H1 (cell line): ENCODE data around the gene CRYBB1. TPM values are rescaled to one million over a fixed set of nuclear protein-coding genes. Genes with fewer than 3 reads are reported as not detected.

ENCODE experiments used
- CTCF ChIA-PET: fragments of 300-600 bp; sonication (Branson Sonifier 250); formaldehyde crosslinking; loops from one replicate; lab custom pipeline; 2021; ENCODE audit not compliant: partially characterized antibody; lab: Charles Lee
- POLR2A ChIA-PET: fragments of 300-600 bp; sonication (Branson Sonifier 250); formaldehyde crosslinking; loops from one replicate; lab custom pipeline; 2021; ENCODE audit warnings: inconsistent platforms; ENCODE audit not compliant: partially characterized antibody; lab: Charles Lee
- DNase-seq, 2 experiments: peaks; one replicate each; pipeline versions ENCODE4 v3.0.0 to v3.0.0-alpha.2; 2010 to 2022; ENCODE audit warnings: low spot score in 2 of 2, low read depth in 1 of 2, mixed read lengths in 1 of 2
- FAIRE-seq: peaks from 2 replicates; lab custom pipeline; 2011; peaks lifted over from hg19 to GRCh38; lab: Jason Lieb, UNC
- H2AFZ ChIP-seq: 2 replicates; pipeline ENCODE4 v1.8.1; 2012; ENCODE audit warnings: low read length, inconsistent platforms
- H2AK5ac ChIP-seq: 2 replicates; pipeline ENCODE4 v1.6.1; 2013; ENCODE audit warnings: low read depth, low read length
- H2BK120ac ChIP-seq: replicated peaks from 2 replicates; pipeline ENCODE3; 2013; ENCODE audit warnings: low read depth, low read length, inconsistent platforms
- H2BK12ac ChIP-seq: 2 replicates; pipeline ENCODE4 v1.6.1; 2013; ENCODE audit warnings: low read depth, low read length
- H2BK15ac ChIP-seq: 2 replicates; pipeline ENCODE4 v1.6.1; 2013; ENCODE audit warnings: low read length
- H2BK20ac ChIP-seq: 2 replicates; pipeline ENCODE4 v1.6.1; 2013; ENCODE audit warnings: low read length
- H2BK5ac ChIP-seq: 2 replicates; pipeline ENCODE4 v1.6.1; 2013; ENCODE audit warnings: low read depth, low read length
- H3K14ac ChIP-seq: 2 replicates; pipeline ENCODE4 v1.6.1; 2013; ENCODE audit warnings: inconsistent platforms; ENCODE audit not compliant: insufficient read length
- H3K18ac ChIP-seq: 2 replicates; pipeline ENCODE4 v1.6.1; 2013; ENCODE audit warnings: low read length; ENCODE audit errors: extremely low read depth
- H3K23ac ChIP-seq: 2 replicates; pipeline ENCODE4 v1.6.1; 2013; ENCODE audit warnings: inconsistent platforms; ENCODE audit not compliant: insufficient read length
- H3K23me2 ChIP-seq: 2 replicates; pipeline ENCODE4 v1.6.1; 2013; ENCODE audit warnings: low read depth, low read length
- H3K27ac ChIP-seq: 2 replicates; pipeline ENCODE4 v1.6.1; 2011; ENCODE audit warnings: low read depth, low read length, inconsistent platforms
- H3K27me3 ChIP-seq, 4 experiments: replicated peaks in 1 of 4; 1 replicate in 1 of 4; 2 replicates in 3 of 4; pipeline versions ENCODE4 v1.6.1 to v1.8.1; 2011 to 2013; ENCODE audit warnings: low read length in 3 of 4, mild to moderate bottlenecking in 3 of 4, inconsistent platforms in 2 of 4, mixed read lengths in 2 of 4, moderate library complexity in 1 of 4; ENCODE audit not compliant: control insufficient read depth in 3 of 4, insufficient read depth in 3 of 4; ENCODE audit errors: extremely low read depth in 1 of 4
- H3K36me3 ChIP-seq, 4 experiments: 2 replicates each; pipeline versions ENCODE4 v1.6.1 to v1.8.1; 2011 to 2013; ENCODE audit warnings: mild to moderate bottlenecking in 4 of 4, low read length in 3 of 4, moderate library complexity in 2 of 4, control low read depth in 1 of 4, inconsistent platforms in 1 of 4; ENCODE audit not compliant: insufficient read depth in 4 of 4, control insufficient read depth in 2 of 4
- H3K4ac ChIP-seq: replicated peaks from 2 replicates; pipeline ENCODE3; 2013; ENCODE audit warnings: low read length, low read depth, mixed read lengths, inconsistent platforms; ENCODE audit not compliant: insufficient read length
- H3K4me1 ChIP-seq, 4 experiments: replicated peaks in 1 of 4; 1 replicate in 1 of 4; 2 replicates in 3 of 4; pipeline versions ENCODE4 v1.6.1 to v1.8.1; 2011 to 2013; ENCODE audit warnings: low read length in 3 of 4, inconsistent platforms in 2 of 4, mixed read lengths in 1 of 4; ENCODE audit not compliant: insufficient read depth in 4 of 4, control insufficient read depth in 3 of 4
- H3K4me2 ChIP-seq, 2 experiments: 2 replicates each; pipeline versions ENCODE4 v1.6.1 to v1.8.1; 2011 to 2013; ENCODE audit warnings: low read depth in 2 of 2, low read length in 2 of 2, control low read depth in 1 of 2, inconsistent platforms in 1 of 2, mild to moderate bottlenecking in 1 of 2; ENCODE audit not compliant: insufficient read depth in 1 of 2
- H3K4me3 ChIP-seq, 4 experiments: fragments of 200-600, 300-600 bp in 1 of 4; sonication (generic), shearing (Covaris generic), sonication (Bioruptor Twin) in 1 of 4; 2 replicates each; pipeline versions ENCODE4 v1.5.1 to v1.8.1; 2011 to 2016; ENCODE audit warnings: low read length in 4 of 4, low read depth in 3 of 4, control low read depth in 2 of 4, inconsistent platforms in 2 of 4, mild to moderate bottlenecking in 2 of 4, mixed read lengths in 1 of 4, moderate library complexity in 1 of 4; ENCODE audit not compliant: insufficient read depth in 2 of 4; ENCODE audit errors: extremely low read depth in 1 of 4
- H3K56ac ChIP-seq: replicated peaks from 2 replicates; pipeline ENCODE3; 2013; ENCODE audit warnings: low read depth, mild to moderate bottlenecking, mixed read lengths, low read length, inconsistent platforms; ENCODE audit not compliant: insufficient read length
- H3K79me1 ChIP-seq: 2 replicates; pipeline ENCODE4 v1.6.1; 2013; ENCODE audit warnings: low read depth, low read length, control low read depth
- H3K79me2 ChIP-seq, 2 experiments: 2 replicates each; pipeline versions ENCODE4 v1.6.1 to v1.8.1; 2012 to 2013; ENCODE audit warnings: low read length in 2 of 2, mild to moderate bottlenecking in 2 of 2, inconsistent platforms in 1 of 2; ENCODE audit not compliant: insufficient read depth in 2 of 2, control insufficient read depth in 1 of 2
- H3K9ac ChIP-seq, 4 experiments: replicated peaks in 1 of 4; 1 replicate in 1 of 4; 2 replicates in 3 of 4; pipeline versions ENCODE4 v1.6.1 to v1.8.1; 2011 to 2013; ENCODE audit warnings: low read depth in 3 of 4, low read length in 3 of 4, control low read depth in 2 of 4, mild to moderate bottlenecking in 2 of 4, moderate library complexity in 2 of 4, inconsistent platforms in 1 of 4; ENCODE audit errors: extremely low read depth in 1 of 4
- H3K9me3 ChIP-seq, 2 experiments: 2 replicates each; pipeline versions ENCODE4 v1.6.1 to v1.8.1; 2012 to 2013; ENCODE audit warnings: mild to moderate bottlenecking in 2 of 2, moderate library complexity in 2 of 2, control low read depth in 1 of 2, inconsistent platforms in 1 of 2, low read depth in 1 of 2, low read length in 1 of 2, mixed read lengths in 1 of 2; ENCODE audit not compliant: insufficient read depth in 2 of 2
- H4K20me1 ChIP-seq, 2 experiments: replicated peaks in 1 of 2; 2 replicates each; pipeline versions ENCODE3 to v1.8.1; 2011 to 2013; ENCODE audit warnings: inconsistent platforms in 2 of 2, low read length in 2 of 2, mild to moderate bottlenecking in 1 of 2; ENCODE audit not compliant: insufficient read depth in 2 of 2, control insufficient read depth in 1 of 2
- H4K5ac ChIP-seq: 2 replicates; pipeline ENCODE4 v1.6.1; 2013; ENCODE audit warnings: low read length, low read depth, mixed read lengths, inconsistent platforms; ENCODE audit not compliant: insufficient read length
- H4K8ac ChIP-seq: 2 replicates; pipeline ENCODE4 v1.8.0; 2013; ENCODE audit warnings: mild to moderate bottlenecking, moderate library complexity, low read length, inconsistent platforms; ENCODE audit not compliant: insufficient read depth; ENCODE audit errors: extremely low read depth
- H4K91ac ChIP-seq: replicated peaks from 2 replicates; pipeline ENCODE3; 2013; ENCODE audit warnings: low read length, mixed read lengths, inconsistent platforms; ENCODE audit not compliant: insufficient read length
- CBX8 ChIP-seq: fragments of 300-800, 300-1000 bp; sonication (generic); IDR thresholded peaks from 2 replicates; pipeline ENCODE4 v1.7.1; 2016; ENCODE audit warnings: low read depth, low read length, borderline replicate concordance
- CHD2 ChIP-seq: IDR thresholded peaks from 2 replicates; pipeline ENCODE4 v1.6.1; 2012; ENCODE audit warnings: low read length, improper control_type of control experiment
- CREB1 ChIP-seq: IDR thresholded peaks from 2 replicates; pipeline ENCODE4 v1.6.1; 2012; ENCODE audit warnings: inconsistent platforms
- E2F6 ChIP-seq: IDR thresholded peaks from 2 replicates; pipeline ENCODE4 v1.6.1; 2012; ENCODE audit warnings: inconsistent platforms
- EP300 ChIP-seq, 2 experiments: IDR thresholded peaks; 1 replicate in 1 of 2; 2 replicates in 1 of 2; pipeline ENCODE4 v1.6.1; 2011 to 2012; ENCODE audit warnings: low read depth in 2 of 2, low read length in 2 of 2, mild to moderate bottlenecking in 2 of 2, borderline replicate concordance in 1 of 2, inconsistent platforms in 1 of 2, moderate library complexity in 1 of 2
- HDAC6 ChIP-seq: IDR thresholded peaks from one replicate; pipeline ENCODE4 v1.7.1; 2012; ENCODE audit warnings: low read depth, mild to moderate bottlenecking, inconsistent platforms, low read length, moderate library complexity
- KDM5A ChIP-seq: fragments of 200-600 bp; IDR thresholded peaks from 2 replicates; pipeline ENCODE4 v1.7.1; 2012; ENCODE audit warnings: mild to moderate bottlenecking, low read length, inconsistent platforms, mixed read lengths
- MAX ChIP-seq: IDR thresholded peaks from 2 replicates; pipeline ENCODE4 v1.6.1; 2012; ENCODE audit warnings: inconsistent platforms
- POLR2AphosphoS5 ChIP-seq: IDR thresholded peaks from 2 replicates; pipeline ENCODE4 v1.6.1; 2011; ENCODE audit warnings: low read depth, low read length
- RNF2 ChIP-seq: fragments of 200-900, 300-1000 bp; sonication (generic); IDR thresholded peaks from 2 replicates; pipeline ENCODE4 v1.7.1; 2016; ENCODE audit warnings: borderline replicate concordance, low read depth, mild to moderate bottlenecking, antibody characterized with exemption, low read length; ENCODE audit not compliant: poor library complexity, severe bottlenecking; ENCODE audit errors: missing control alignments
- SRF ChIP-seq: IDR thresholded peaks from 2 replicates; pipeline ENCODE4 v1.6.1; 2011; ENCODE audit warnings: mild to moderate bottlenecking, low read depth, low read length, moderate library complexity
- TEAD4 ChIP-seq: IDR thresholded peaks from 2 replicates; pipeline ENCODE4 v1.6.1; 2012; ENCODE audit warnings: low read depth, low read length, inconsistent platforms, mixed read lengths
- WGBS, 2 experiments: shearing (Covaris generic) in 1 of 2; methylation state at CpG; one replicate each; pipeline versions ENCODE4 v1.1.6 to v1.1.7; 2013 to 2015; ENCODE audit warnings: low lambda C conversion rate in 2 of 2, mixed read lengths in 2 of 2, inconsistent platforms in 1 of 2, low coverage in 1 of 2, missing lambda C conversion rate in 1 of 2; ENCODE audit not compliant: insufficient replicate concordance in 2 of 2, insufficient coverage in 1 of 2, insufficient read length in 1 of 2; ENCODE audit errors: extremely low coverage in 1 of 2, missing lambda C conversion rate in 1 of 2; 5-methylcytosine and 5-hydroxymethylcytosine counted together
- polyA plus RNA-seq, 7 experiments: library from polyadenylated mRNA; depleted of rRNA in 3 of 7; stranded (reverse) in 5 of 7; unstranded in 2 of 7; fragments of >200 nt in 5 of 7; fragments of 200-250 nt in 2 of 7; gene quantifications; 1 replicate in 5 of 7; 2 replicates in 1 of 7; 4 replicates in 1 of 7; pipeline versions ENCODE4 v1.2.1 to v1.2.3, GENCODE V29; 2011 to 2013; ENCODE audit warnings: missing spikeins in 2 of 7, mixed read lengths in 2 of 7
- total RNA-seq: library from RNA; stranded (reverse); fragmentation: NEBNext Ultra II Directional; extraction: Animal tissue kit (Norgen Biotek cat#: 25700); gene quantifications from 2 replicates; pipeline ENCODE4 v1.2.1, GENCODE V29; 2021

Gene CRYBB1
- total and polyA plus RNA-seq, 2 of the 8 experiments (the other 6 are each of a cell fraction or from before 2014, with no cell fraction given): 1.7 to 6.0 TPM

GRCh38 chr22:26601726-26602125 is 16.1 kb downstream of the CRYBB1 start:
- Histone ChIP-seq H2BK120ac (no peak overlapping the region), H3K9ac (no peak overlapping the region), H3K27me3 (peaks cover 0 to 1% (median 0%) of the 10 kb centered on the region in 4 experiments; a peak in 1 of 7 replicates), H3K4ac (no peak overlapping the region), H3K79me2 (no peaks in the 10 kb centered on the region), H3K4me2 (no peak overlapping the region), H4K8ac (no peak overlapping the region), H3K18ac (no peak overlapping the region), H3K27ac (no peak overlapping the region), H3K4me1 (no peaks in the 10 kb centered on the region; a peak in 1 of 7 replicates), H3K23ac (no peak overlapping the region), H3K4me3 (no peak overlapping the region), H2BK20ac (no peak overlapping the region), H3K9me3 (no peaks in the 10 kb centered on the region), H4K91ac (no peak overlapping the region), H2BK15ac (no peak overlapping the region), H2AK5ac (no peak overlapping the region), H3K23me2 (no peaks in the 10 kb centered on the region), H3K36me3 (no peaks in the 10 kb centered on the region), H4K5ac (no peak overlapping the region), H3K56ac (no peak overlapping the region), H4K20me1 (no peaks in the 10 kb centered on the region), H2BK12ac (peak overlapping the region; percentile 85; the same call in 1 of the 2 replicates), H2BK5ac (no peak overlapping the region), H3K14ac (no peak overlapping the region), H2AFZ (no peak overlapping the region), H3K79me1 (no peaks in the 10 kb centered on the region)
- CTCF ChIA-PET: interaction anchor here (1.2 kb wide), 1 partner anchor 9 kb away, joined by 3 read pairs; no protein-coding TSS in a partner anchor
- WGBS, 2 experiments: 90% methylated on average over 12 of the region's 12 CpGs; no CpG with 5 or more reads in 1 of the 2 experiments
- DNase-seq: no peak
- POLR2A ChIA-PET: interaction anchor here (0.5 to 1.4 kb wide), 3 partner anchors 9 to 18 kb away, joined by 3 read pairs; no protein-coding TSS in a partner anchor
- TF ChIP-seq KDM5A (no peak), TEAD4 (no peak), E2F6 (no peak), SRF (no peak), CREB1 (no peak), POLR2AphosphoS5 (no peak), MAX (no peak), HDAC6 (no peak), CBX8 (no peak), CHD2 (no peak), EP300 (IDR thresholded peaks at IDR 0.05; ENCODE audit: borderline replicate concordance in 1 of 2, low read depth in 2 of 2, low read length in 2 of 2) (no peak), RNF2 (no peak)
- FAIRE-seq: no peak
